ENCODE data around the gene SRSF6.
"Not testable (repeated sequence)": the region's sequence is repeated elsewhere in the genome, so short reads cannot be mapped to it uniquely, and the experiment has no call there.

GRCh38 chr20:43448431-43448747 lies 9.3 kb upstream of the SRSF6 start:
- TF ChIP-seq, protein P1, sequence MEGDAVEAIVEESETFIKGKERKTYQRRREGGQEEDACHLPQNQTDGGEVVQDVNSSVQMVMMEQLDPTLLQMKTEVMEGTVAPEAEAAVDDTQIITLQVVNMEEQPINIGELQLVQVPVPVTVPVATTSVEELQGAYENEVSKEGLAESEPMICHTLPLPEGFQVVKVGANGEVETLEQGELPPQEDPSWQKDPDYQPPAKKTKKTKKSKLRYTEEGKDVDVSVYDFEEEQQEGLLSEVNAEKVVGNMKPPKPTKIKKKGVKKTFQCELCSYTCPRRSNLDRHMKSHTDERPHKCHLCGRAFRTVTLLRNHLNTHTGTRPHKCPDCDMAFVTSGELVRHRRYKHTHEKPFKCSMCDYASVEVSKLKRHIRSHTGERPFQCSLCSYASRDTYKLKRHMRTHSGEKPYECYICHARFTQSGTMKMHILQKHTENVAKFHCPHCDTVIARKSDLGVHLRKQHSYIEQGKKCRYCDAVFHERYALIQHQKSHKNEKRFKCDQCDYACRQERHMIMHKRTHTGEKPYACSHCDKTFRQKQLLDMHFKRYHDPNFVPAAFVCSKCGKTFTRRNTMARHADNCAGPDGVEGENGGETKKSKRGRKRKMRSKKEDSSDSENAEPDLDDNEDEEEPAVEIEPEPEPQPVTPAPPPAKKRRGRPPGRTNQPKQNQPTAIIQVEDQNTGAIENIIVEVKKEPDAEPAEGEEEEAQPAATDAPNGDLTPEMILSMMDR (IDR thresholded peaks at IDR 0.05; ENCODE audit: insufficient read depth, low read length), result not testable (repeated sequence)
- not testable (repeated sequence) for TF ChIP-seq POLR2AphosphoS5 (IDR thresholded peaks at IDR 0.05; ENCODE audit: low read depth); GABPA (IDR thresholded peaks at IDR 0.05; ENCODE audit: low read depth); REST (IDR thresholded peaks at IDR 0.05; ENCODE audit: insufficient replicate concordance, low read depth); SPI1 (IDR thresholded peaks at IDR 0.05; ENCODE audit: borderline replicate concordance, low read depth)
